Panc1 (cell line): ENCODE measurements around the gene CAMK1D. TPM values are rescaled to one million over a fixed set of nuclear protein-coding genes. Genes with fewer than 3 reads are reported as not detected.
A peak's percentile ranks its signal among the peaks of the same experiment; 100 is the strongest.

Experiments
- ATAC-seq: fragments of 200-7000 bp; cut with Tn5 transposase; 2 replicates; pipeline ENCODE4 v1.9.1; 2020; ENCODE audit warnings: mild to moderate bottlenecking, moderate library complexity
- BruUV-seq: library from RNA; stranded (reverse); fragments of 400-500 nt; replicated peaks from 2 replicates; lab custom pipeline; 2021; lab: Mats Ljungman, UMichigan
- CTCF ChIA-PET: fragments of 300-600 bp; sonication (Branson Sonifier 250); formaldehyde crosslinking; loops from one replicate; lab custom pipeline; 2022; ENCODE audit warnings: antibody characterized with exemption; lab: Charles Lee
- POLR2A ChIA-PET: fragments of 300-600 bp; sonication (Branson Sonifier 250); formaldehyde crosslinking; loops from one replicate; lab custom pipeline; 2022; ENCODE audit warnings: antibody characterized with exemption; lab: Charles Lee
- DNase-seq: peaks from one replicate; pipeline ENCODE4 v3.0.0-alpha.2; 2010; ENCODE audit warnings: low read depth, low spot score
- H3K27ac ChIP-seq: 2 replicates; pipeline ENCODE4 v1.5.1; 2011; ENCODE audit warnings: mild to moderate bottlenecking, low read length, inconsistent platforms
- H3K27me3 ChIP-seq: fragments of 200-500 bp; sonication (Bioruptor generic); 2 replicates; pipeline ENCODE4 v1.6.0; 2014; ENCODE audit warnings: low read length, inconsistent platforms; ENCODE audit not compliant: control insufficient read depth, insufficient read depth
- H3K36me3 ChIP-seq: fragments of 200-500 bp; sonication (Bioruptor generic); 2 replicates; pipeline ENCODE4 v1.5.1; 2014; ENCODE audit warnings: inconsistent platforms, mild to moderate bottlenecking, low read length, moderate library complexity; ENCODE audit not compliant: control insufficient read depth, insufficient read depth
- H3K4me1 ChIP-seq: 2 replicates; pipeline ENCODE4 v1.5.1; 2011; ENCODE audit warnings: inconsistent platforms, mild to moderate bottlenecking, low read length, moderate library complexity; ENCODE audit not compliant: control insufficient read depth, insufficient read depth
- H3K4me3 ChIP-seq, 2 experiments: 2 replicates each; pipeline ENCODE4 v1.5.1; 2011 to 2012; ENCODE audit warnings: low read depth in 2 of 2, low read length in 2 of 2, mild to moderate bottlenecking in 2 of 2, inconsistent platforms in 1 of 2, moderate library complexity in 1 of 2
- H3K9me3 ChIP-seq: fragments of 200-500 bp; sonication (Bioruptor generic); 2 replicates; pipeline ENCODE4 v1.5.1; 2014; ENCODE audit warnings: low read depth, mild to moderate bottlenecking, inconsistent platforms, low read length, moderate library complexity; ENCODE audit not compliant: control insufficient read depth, insufficient read depth
- CTCF ChIP-seq: fragments of 450-650 bp; IDR thresholded peaks from 2 replicates; pipeline ENCODE4 v1.5.1; 2017; ENCODE audit warnings: mild to moderate bottlenecking
- POLR2AphosphoS5 ChIP-seq: IDR thresholded peaks from 2 replicates; pipeline ENCODE4 v1.6.1; 2012; ENCODE audit warnings: mild to moderate bottlenecking, low read depth, low read length, moderate library complexity
- REST ChIP-seq, 2 experiments: IDR thresholded peaks; 2 replicates each; pipeline ENCODE4 v1.6.1; 2011 to 2012; ENCODE audit warnings: low read depth in 2 of 2, control low read depth in 1 of 2, low read length in 1 of 2, mild to moderate bottlenecking in 1 of 2, moderate library complexity in 1 of 2; ENCODE audit not compliant: insufficient read depth in 1 of 2
- SIN3A ChIP-seq: IDR thresholded peaks from 2 replicates; pipeline ENCODE4 v1.6.1; 2012; ENCODE audit warnings: low read depth, mild to moderate bottlenecking, low read length, moderate library complexity, borderline replicate concordance; ENCODE audit not compliant: insufficient read depth
- TCF7L2 ChIP-seq: IDR thresholded peaks from 2 replicates; pipeline ENCODE4 v1.6.1; 2011; ENCODE audit warnings: mild to moderate bottlenecking, low read depth, low read length, inconsistent platforms
- in situ Hi-C: cut with HindIII; loops from 2 replicates; pipeline ENCODE4 v1.10.0; 2016; ENCODE audit warnings: low sequenced_read_pairs, low pct_unique_long_range_greater_than_20kb
- intact Hi-C: fragments of 100-400 bp; cut with micrococcal nuclease; formaldehyde crosslinking; loops from one replicate; pipeline ENCODE4 v1.10.0; 2022; ENCODE audit not compliant: unreplicated experiment
- total RNA-seq: library from RNA; stranded (reverse); gene quantifications from one replicate; pipeline ENCODE4 v1.2.1, GENCODE V29; 2021; ENCODE audit not compliant: unreplicated experiment

CAMK1D gene
- total RNA-seq, 1 experiment from 2014 or later, result 5.7 TPM

GRCh38 chr10:12400266-12400931 is 51.1 kb downstream of the CAMK1D start:
- no peaks in the 10 kb centered on the region for H3K36me3 ChIP-seq
- intact Hi-C loops, result no loop called here
- no peak for TF ChIP-seq POLR2AphosphoS5
- no peak for TF ChIP-seq CTCF
- no peaks in the 10 kb centered on the region for H3K9me3 ChIP-seq
- in situ Hi-C loops, result no loop called here
- ATAC-seq, result no peak
- DNase-seq, result peak; percentile 71
- H3K27me3 ChIP-seq, result no peaks in the 10 kb centered on the region
- CTCF ChIA-PET, result no interaction called here
- BruUV-seq, result no TSS peak
- H3K4me3 ChIP-seq, result no peak overlapping the region
- no peak overlapping the region for H3K27ac ChIP-seq
- POLR2A ChIA-PET, result no interaction called here
- no peaks in the 10 kb centered on the region; the same call in 1 of the 2 replicates for H3K4me1 ChIP-seq

GRCh38 chr10:12401466-12401865 is 52.1 kb downstream of the CAMK1D start:
- ATAC-seq, result no peak
- no peaks in the 10 kb centered on the region for H3K9me3 ChIP-seq
- no peak overlapping the region for H3K27ac ChIP-seq
- POLR2A ChIA-PET, result no interaction called here
- intact Hi-C loops, result no loop called here
- H3K27me3 ChIP-seq, result no peaks in the 10 kb centered on the region
- no peaks in the 10 kb centered on the region for H3K36me3 ChIP-seq
- no peak overlapping the region for H3K4me3 ChIP-seq
- no peak for TF ChIP-seq CTCF
- H3K4me1 ChIP-seq, result no peaks in the 10 kb centered on the region; the same call in 1 of the 2 replicates
- CTCF ChIA-PET, result no interaction called here
- in situ Hi-C loops, result no loop called here
- DNase-seq, result no peak
- no TSS peak for BruUV-seq

- intact Hi-C loops (no loop called here), in situ Hi-C loops (no loop called here)
- TF ChIP-seq REST (IDR thresholded peaks at IDR 0.05; ENCODE audit: insufficient read depth in 1 of 2, low read depth in 2 of 2, low read length in 1 of 2) (no peak), POLR2AphosphoS5 (no peak), CTCF (no peak), TCF7L2 (no peak), SIN3A (no peak)
- ChIA-PET POLR2A (no interaction called here), CTCF (no interaction called here)
- no TSS peak for BruUV-seq
- DNase-seq (no peak), ATAC-seq (no peak)
- Histone ChIP-seq H3K27ac (no peak overlapping the region), H3K9me3 (no peaks in the 10 kb centered on the region), H3K4me3 (no peak overlapping the region), H3K4me1 (no peaks in the 10 kb centered on the region; the same call in 1 of the 2 replicates), H3K27me3 (no peaks in the 10 kb centered on the region), H3K36me3 (no peaks in the 10 kb centered on the region)
Observed at GRCh38 chr10:12403119-12403518, 53.8 kb downstream of the CAMK1D start.
